ENCODE measurements around the gene ZNF581. TPM values are rescaled to one million over a fixed set of nuclear protein-coding genes. Genes with fewer than 3 reads are reported as not detected.

The ZNF581 gene
- total RNA-seq, 1 donor from 2014 or later: 38.8 TPM

DNA sequence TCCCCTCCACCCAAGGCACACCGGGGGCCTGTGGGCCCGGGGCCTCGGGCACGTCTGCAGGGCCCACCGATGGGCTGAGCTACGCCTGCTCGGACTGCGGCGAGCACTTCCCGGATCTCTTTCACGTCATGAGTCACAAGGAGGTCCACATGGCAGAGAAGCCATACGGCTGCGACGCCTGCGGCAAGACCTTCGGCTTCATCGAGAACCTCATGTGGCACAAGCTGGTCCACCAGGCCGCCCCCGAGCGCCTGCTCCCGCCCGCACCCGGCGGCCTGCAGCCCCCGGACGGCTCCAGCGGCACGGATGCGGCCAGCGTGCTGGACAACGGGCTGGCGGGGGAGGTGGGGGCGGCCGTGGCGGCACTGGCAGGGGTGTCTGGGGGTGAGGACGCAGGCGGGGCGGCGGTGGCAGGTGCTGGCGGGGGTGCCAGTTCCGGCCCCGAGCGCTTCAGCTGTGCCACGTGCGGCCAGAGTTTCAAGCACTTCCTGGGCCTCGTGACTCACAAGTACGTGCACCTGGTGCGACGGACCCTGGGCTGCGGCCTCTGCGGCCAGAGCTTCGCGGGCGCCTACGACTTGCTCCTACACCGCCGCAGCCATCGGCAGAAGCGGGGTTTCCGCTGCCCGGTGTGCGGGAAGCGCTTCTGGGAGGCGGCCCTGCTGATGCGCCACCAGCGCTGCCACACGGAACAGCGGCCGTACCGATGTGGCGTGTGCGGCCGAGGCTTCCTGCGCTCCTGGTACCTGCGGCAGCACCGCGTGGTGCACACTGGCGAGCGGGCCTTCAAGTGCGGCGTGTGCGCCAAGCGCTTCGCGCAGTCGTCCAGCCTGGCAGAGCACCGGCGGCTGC is 27.7 kb upstream of the ZNF581 start:
- no peak for DNase-seq (ENCODE audit: low spot score, unreplicated experiment)
- no peak overlapping the region for H3K4me3 Mint-ChIP-seq (ENCODE audit: low read depth)
- no peak overlapping the region for H3K27ac Mint-ChIP-seq
- H3K27me3 Mint-ChIP-seq: no peaks in the 10 kb centered on the region
- no peaks in the 10 kb centered on the region for H3K4me1 Mint-ChIP-seq (ENCODE audit: low read depth)
- no peaks in the 10 kb centered on the region for H3K9me3 Mint-ChIP-seq (ENCODE audit: low read depth)
- H3K36me3 Mint-ChIP-seq (ENCODE audit: insufficient read depth): peaks cover 15% of the 10 kb centered on the region
- TF ChIP-seq, protein P1, sequence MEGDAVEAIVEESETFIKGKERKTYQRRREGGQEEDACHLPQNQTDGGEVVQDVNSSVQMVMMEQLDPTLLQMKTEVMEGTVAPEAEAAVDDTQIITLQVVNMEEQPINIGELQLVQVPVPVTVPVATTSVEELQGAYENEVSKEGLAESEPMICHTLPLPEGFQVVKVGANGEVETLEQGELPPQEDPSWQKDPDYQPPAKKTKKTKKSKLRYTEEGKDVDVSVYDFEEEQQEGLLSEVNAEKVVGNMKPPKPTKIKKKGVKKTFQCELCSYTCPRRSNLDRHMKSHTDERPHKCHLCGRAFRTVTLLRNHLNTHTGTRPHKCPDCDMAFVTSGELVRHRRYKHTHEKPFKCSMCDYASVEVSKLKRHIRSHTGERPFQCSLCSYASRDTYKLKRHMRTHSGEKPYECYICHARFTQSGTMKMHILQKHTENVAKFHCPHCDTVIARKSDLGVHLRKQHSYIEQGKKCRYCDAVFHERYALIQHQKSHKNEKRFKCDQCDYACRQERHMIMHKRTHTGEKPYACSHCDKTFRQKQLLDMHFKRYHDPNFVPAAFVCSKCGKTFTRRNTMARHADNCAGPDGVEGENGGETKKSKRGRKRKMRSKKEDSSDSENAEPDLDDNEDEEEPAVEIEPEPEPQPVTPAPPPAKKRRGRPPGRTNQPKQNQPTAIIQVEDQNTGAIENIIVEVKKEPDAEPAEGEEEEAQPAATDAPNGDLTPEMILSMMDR (IDR thresholded peaks at IDR 0.05; ENCODE audit: unreplicated experiment): no peak

DNA sequence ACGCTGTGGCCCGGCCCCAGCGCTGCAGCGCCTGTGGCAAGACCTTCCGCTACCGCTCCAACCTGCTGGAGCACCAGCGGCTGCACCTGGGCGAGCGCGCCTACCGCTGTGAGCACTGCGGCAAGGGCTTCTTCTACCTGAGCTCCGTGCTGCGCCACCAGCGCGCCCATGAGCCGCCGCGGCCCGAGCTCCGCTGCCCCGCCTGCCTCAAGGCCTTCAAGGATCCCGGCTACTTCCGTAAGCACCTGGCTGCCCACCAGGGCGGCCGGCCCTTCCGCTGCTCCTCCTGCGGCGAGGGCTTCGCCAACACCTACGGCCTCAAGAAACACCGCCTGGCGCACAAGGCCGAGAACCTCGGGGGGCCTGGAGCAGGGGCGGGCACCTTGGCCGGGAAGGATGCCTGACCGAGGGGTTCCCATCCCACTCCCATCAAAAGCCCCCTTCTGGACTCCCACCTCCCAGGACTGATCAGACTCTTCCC is 27.0 kb upstream of the ZNF581 start:
- H3K4me3 Mint-ChIP-seq (ENCODE audit: low read depth): no peak overlapping the region
- H3K36me3 Mint-ChIP-seq (ENCODE audit: insufficient read depth): peaks cover 14% of the 10 kb centered on the region
- TF ChIP-seq, protein P1 (IDR thresholded peaks at IDR 0.05; ENCODE audit: unreplicated experiment): no peak
- H3K4me1 Mint-ChIP-seq (ENCODE audit: low read depth): no peaks in the 10 kb centered on the region
- no peak for DNase-seq (ENCODE audit: low spot score, unreplicated experiment)
- no peak overlapping the region for H3K27ac Mint-ChIP-seq
- no peaks in the 10 kb centered on the region for H3K27me3 Mint-ChIP-seq
- H3K9me3 Mint-ChIP-seq (ENCODE audit: low read depth): no peaks in the 10 kb centered on the region

DNA sequence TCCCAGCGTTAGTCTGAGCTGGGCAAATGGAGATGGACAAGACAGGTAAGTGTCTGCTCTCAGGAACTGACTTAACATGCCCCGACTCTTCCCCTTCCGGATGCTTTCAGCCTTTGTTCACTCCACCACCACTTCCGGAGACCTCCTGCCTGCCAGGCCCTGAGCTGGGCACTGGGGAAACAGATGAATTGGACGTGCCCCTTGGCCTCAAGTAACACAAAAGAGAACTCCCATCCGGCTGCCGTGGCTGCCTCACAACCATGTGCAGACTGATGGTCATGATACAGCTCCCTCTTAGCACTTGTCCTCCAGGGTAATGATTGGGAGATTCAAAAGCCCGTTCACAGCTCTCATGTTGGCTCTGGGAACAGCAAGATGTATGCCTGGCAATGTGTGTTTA is 26.0 kb upstream of the ZNF581 start:
- no peak overlapping the region for H3K4me3 Mint-ChIP-seq (ENCODE audit: low read depth)
- DNase-seq (ENCODE audit: low spot score, unreplicated experiment): no peak
- no peaks in the 10 kb centered on the region for H3K9me3 Mint-ChIP-seq (ENCODE audit: low read depth)
- no peaks in the 10 kb centered on the region for H3K27me3 Mint-ChIP-seq
- TF ChIP-seq, protein P1 (IDR thresholded peaks at IDR 0.05; ENCODE audit: unreplicated experiment): no peak
- peaks cover 14% of the 10 kb centered on the region for H3K36me3 Mint-ChIP-seq (ENCODE audit: insufficient read depth)
- no peaks in the 10 kb centered on the region for H3K4me1 Mint-ChIP-seq (ENCODE audit: low read depth)
- H3K27ac Mint-ChIP-seq: no peak overlapping the region

DNA sequence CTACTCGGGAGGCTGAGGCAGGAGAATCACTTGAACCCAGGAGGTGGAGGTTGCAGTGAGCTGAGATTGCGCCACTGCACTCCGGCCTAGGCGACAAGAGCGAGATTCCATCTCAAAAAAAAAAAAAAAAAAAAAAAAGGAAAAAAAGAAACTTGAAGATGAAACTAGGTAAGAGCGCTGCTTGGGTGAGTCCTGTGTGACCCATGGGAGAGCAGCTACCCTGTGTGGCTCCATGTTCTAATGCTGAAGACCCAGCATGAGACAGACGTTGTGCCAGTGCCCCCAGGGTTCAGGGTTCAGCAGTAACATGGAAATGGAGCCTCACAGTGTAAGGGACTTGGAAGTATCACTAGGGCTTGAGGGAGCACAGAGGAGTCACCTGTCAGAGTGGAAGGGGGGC is 25.0 kb upstream of the ZNF581 start:
- H3K4me3 Mint-ChIP-seq (ENCODE audit: low read depth): no peak overlapping the region
- no peak for DNase-seq (ENCODE audit: low spot score, unreplicated experiment)
- no peaks in the 10 kb centered on the region for H3K9me3 Mint-ChIP-seq (ENCODE audit: low read depth)
- TF ChIP-seq, protein P1 (IDR thresholded peaks at IDR 0.05; ENCODE audit: unreplicated experiment): no peak
- H3K27me3 Mint-ChIP-seq: no peaks in the 10 kb centered on the region
- no peaks in the 10 kb centered on the region for H3K4me1 Mint-ChIP-seq (ENCODE audit: low read depth)
- peaks cover 9% of the 10 kb centered on the region for H3K36me3 Mint-ChIP-seq (ENCODE audit: insufficient read depth)
- no peak overlapping the region for H3K27ac Mint-ChIP-seq

DNA sequence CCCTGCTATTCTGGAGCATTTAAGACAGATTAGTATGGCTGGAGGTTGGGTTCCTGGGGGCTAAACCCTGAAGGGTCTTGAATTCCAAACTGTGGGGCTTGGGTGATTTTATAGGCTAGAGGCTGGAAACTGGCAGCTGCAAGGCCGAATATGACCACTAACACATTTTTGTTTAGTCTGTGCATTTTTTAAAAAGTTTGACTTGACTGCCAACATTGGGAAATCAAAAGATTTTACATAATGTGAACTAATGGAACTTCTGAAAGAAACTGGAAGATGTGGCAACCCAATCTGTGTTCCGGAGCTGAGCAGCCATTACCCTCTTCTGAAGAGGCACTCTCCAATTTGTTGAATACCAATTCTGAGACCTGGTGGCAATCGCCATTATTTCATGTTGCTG is 24.2 kb upstream of the ZNF581 start:
- peaks cover 12% of the 10 kb centered on the region for H3K36me3 Mint-ChIP-seq (ENCODE audit: insufficient read depth)
- H3K4me1 Mint-ChIP-seq (ENCODE audit: low read depth): peaks cover 4% of the 10 kb centered on the region
- no peak overlapping the region for H3K27ac Mint-ChIP-seq
- TF ChIP-seq, protein P1 (IDR thresholded peaks at IDR 0.05; ENCODE audit: unreplicated experiment): no peak
- no peak overlapping the region for H3K4me3 Mint-ChIP-seq (ENCODE audit: low read depth)
- H3K9me3 Mint-ChIP-seq (ENCODE audit: low read depth): no peaks in the 10 kb centered on the region
- no peak for DNase-seq (ENCODE audit: low spot score, unreplicated experiment)
- H3K27me3 Mint-ChIP-seq: no peaks in the 10 kb centered on the region
